ENCODE data around the gene ZNF521.

DNA sequence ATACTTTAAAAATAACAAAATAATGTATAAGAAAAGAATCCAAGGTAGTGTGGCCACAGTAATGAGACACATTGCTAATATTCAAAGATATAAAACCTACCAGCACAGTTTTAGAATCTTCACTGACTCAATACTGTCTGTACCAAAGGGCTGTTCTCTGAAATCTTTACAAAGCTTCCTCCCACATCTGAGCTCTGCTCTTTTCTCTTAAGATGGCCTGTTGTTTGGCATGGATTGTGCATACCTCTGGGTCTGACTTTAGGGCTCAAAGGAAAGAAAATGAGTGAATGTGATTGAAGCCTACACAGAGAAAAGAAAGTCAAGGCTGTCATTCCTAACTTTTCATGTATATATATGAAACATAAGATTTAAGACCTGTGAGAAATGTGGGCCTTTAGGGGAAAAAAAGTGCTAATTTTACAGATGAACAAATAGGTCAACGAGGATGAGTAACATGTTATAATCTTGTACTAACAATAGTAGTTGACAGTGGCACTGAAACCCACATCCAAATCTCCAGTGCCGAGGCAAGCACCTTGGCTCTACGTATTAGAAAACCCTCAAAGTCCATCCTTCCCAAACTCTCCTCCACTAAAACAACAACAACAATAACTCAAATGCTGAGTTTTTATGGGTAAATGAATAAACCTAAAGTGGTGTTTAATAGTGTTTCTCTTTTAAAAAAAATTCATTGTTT, 114.2 kb downstream of the ZNF521 start:
- TF ChIP-seq POLR2AphosphoS5 (IDR thresholded peaks at IDR 0.05; ENCODE audit: low read depth) (no peak), EZH2 (IDR thresholded peaks at IDR 0.05; ENCODE audit: low read depth, unreplicated experiment) (no peak)
- TF ChIP-seq, protein P1, sequence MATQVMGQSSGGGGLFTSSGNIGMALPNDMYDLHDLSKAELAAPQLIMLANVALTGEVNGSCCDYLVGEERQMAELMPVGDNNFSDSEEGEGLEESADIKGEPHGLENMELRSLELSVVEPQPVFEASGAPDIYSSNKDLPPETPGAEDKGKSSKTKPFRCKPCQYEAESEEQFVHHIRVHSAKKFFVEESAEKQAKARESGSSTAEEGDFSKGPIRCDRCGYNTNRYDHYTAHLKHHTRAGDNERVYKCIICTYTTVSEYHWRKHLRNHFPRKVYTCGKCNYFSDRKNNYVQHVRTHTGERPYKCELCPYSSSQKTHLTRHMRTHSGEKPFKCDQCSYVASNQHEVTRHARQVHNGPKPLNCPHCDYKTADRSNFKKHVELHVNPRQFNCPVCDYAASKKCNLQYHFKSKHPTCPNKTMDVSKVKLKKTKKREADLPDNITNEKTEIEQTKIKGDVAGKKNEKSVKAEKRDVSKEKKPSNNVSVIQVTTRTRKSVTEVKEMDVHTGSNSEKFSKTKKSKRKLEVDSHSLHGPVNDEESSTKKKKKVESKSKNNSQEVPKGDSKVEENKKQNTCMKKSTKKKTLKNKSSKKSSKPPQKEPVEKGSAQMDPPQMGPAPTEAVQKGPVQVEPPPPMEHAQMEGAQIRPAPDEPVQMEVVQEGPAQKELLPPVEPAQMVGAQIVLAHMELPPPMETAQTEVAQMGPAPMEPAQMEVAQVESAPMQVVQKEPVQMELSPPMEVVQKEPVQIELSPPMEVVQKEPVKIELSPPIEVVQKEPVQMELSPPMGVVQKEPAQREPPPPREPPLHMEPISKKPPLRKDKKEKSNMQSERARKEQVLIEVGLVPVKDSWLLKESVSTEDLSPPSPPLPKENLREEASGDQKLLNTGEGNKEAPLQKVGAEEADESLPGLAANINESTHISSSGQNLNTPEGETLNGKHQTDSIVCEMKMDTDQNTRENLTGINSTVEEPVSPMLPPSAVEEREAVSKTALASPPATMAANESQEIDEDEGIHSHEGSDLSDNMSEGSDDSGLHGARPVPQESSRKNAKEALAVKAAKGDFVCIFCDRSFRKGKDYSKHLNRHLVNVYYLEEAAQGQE (IDR thresholded peaks at IDR 0.05; ENCODE audit: unreplicated experiment): no peak

Measured in GM23338 (cell line).